HepG2 (cell line): ENCODE measurements around the gene ADIPOR2. TPM values are rescaled to one million over a fixed set of nuclear protein-coding genes. Genes with fewer than 3 reads are reported as not detected.
A peak's percentile ranks its signal among the peaks of the same experiment; 100 is the strongest.

Experiments
- ARHGAP35 ChIP-seq: sonication (generic); formaldehyde crosslinking; IDR thresholded peaks from 2 replicates; pipeline ENCODE4 v1.9.0; 2022; ENCODE audit warnings: mild to moderate bottlenecking, inconsistent platforms, moderate library complexity, missing genetic modification reagents, borderline replicate concordance
- EED ChIP-seq: sonication (generic); formaldehyde crosslinking; IDR thresholded peaks from 2 replicates; pipeline ENCODE4 v1.5.0; 2020; ENCODE audit warnings: mild to moderate bottlenecking, missing genetic modification reagents
- EP300 ChIP-seq, 3 experiments: sonication (generic) in 1 of 3; formaldehyde crosslinking in 1 of 3; IDR thresholded peaks; 2 replicates each; pipeline versions ENCODE4 v1.5.1 to v1.6.1; 2011 to 2020; ENCODE audit warnings: low read depth in 2 of 3, low read length in 2 of 3, borderline replicate concordance in 1 of 3, improper control_type of control experiment in 1 of 3, mild to moderate bottlenecking in 1 of 3, missing genetic modification reagents in 1 of 3, moderate library complexity in 1 of 3
- HMG20A ChIP-seq: IDR thresholded peaks from 2 replicates; pipeline ENCODE4 v1.6.1; 2016; ENCODE audit warnings: borderline replicate concordance
- MIER3 ChIP-seq: IDR thresholded peaks from 2 replicates; pipeline ENCODE4 v1.6.1; 2016; ENCODE audit warnings: missing compliant biosample characterization, borderline replicate concordance
- NR0B2 ChIP-seq: sonication (generic); formaldehyde crosslinking; IDR thresholded peaks from 2 replicates; pipeline ENCODE4 v1.4.0; 2020; ENCODE audit warnings: mild to moderate bottlenecking, missing genetic modification reagents
- PHB2 ChIP-seq: fragments of 450-650 bp; IDR thresholded peaks from 2 replicates; pipeline ENCODE4 v1.6.1; 2018; ENCODE audit not compliant: partially characterized antibody
- POLR2G ChIP-seq: fragments of 200-400 bp; formaldehyde crosslinking; IDR thresholded peaks from 2 replicates; pipeline ENCODE4 v1.6.1; 2018; ENCODE audit warnings: mild to moderate bottlenecking, low read depth, low read length, moderate library complexity
- REXO4 ChIP-seq: sonication (generic); formaldehyde crosslinking; IDR thresholded peaks from 2 replicates; pipeline ENCODE4 v1.8.0; 2022; ENCODE audit warnings: missing genetic modification reagents, mild to moderate bottlenecking, borderline replicate concordance
- THYN1 ChIP-seq: sonication (generic); formaldehyde crosslinking; IDR thresholded peaks from 2 replicates; pipeline ENCODE4 v1.8.1; 2023; ENCODE audit warnings: low read depth, mild to moderate bottlenecking, moderate library complexity, missing genetic modification reagents, borderline replicate concordance
- TOPORS ChIP-seq: sonication (generic); formaldehyde crosslinking; IDR thresholded peaks from 2 replicates; pipeline ENCODE4 v1.8.0; 2023; ENCODE audit warnings: mild to moderate bottlenecking, missing genetic modification reagents
- ZBTB3 ChIP-seq: sonication (generic); formaldehyde crosslinking; IDR thresholded peaks from 2 replicates; pipeline ENCODE4 v1.4.0; 2020; ENCODE audit warnings: low read depth, mild to moderate bottlenecking, moderate library complexity, missing genetic modification reagents, borderline replicate concordance
- ZFP36L2 ChIP-seq: sonication (generic); formaldehyde crosslinking; IDR thresholded peaks from 2 replicates; pipeline ENCODE4 v1.4.0; 2020; ENCODE audit warnings: missing genetic modification reagents
- ZNF230 ChIP-seq: sonication (generic); formaldehyde crosslinking; IDR thresholded peaks from 2 replicates; pipeline ENCODE4 v1.4.0; 2020; ENCODE audit warnings: mild to moderate bottlenecking, missing genetic modification reagents
- ZNF33A ChIP-seq: sonication (generic); formaldehyde crosslinking; IDR thresholded peaks from 2 replicates; pipeline ENCODE4 v1.5.1; 2020; ENCODE audit warnings: missing genetic modification reagents, mild to moderate bottlenecking, moderate library complexity, borderline replicate concordance
- ZNF562 ChIP-seq: sonication (generic); formaldehyde crosslinking; IDR thresholded peaks from 2 replicates; pipeline ENCODE4 v1.8.0; 2022; ENCODE audit warnings: missing genetic modification reagents, borderline replicate concordance
- ZNF687 ChIP-seq: sonication (generic); formaldehyde crosslinking; IDR thresholded peaks from 2 replicates; pipeline ENCODE4 v1.5.1; 2020; ENCODE audit warnings: mild to moderate bottlenecking, missing genetic modification reagents, moderate library complexity
- ZNF850 ChIP-seq: sonication (generic); formaldehyde crosslinking; conservative IDR thresholded peaks from 2 replicates; pipeline ENCODE4 v1.9.0; 2021; ENCODE audit warnings: mild to moderate bottlenecking, missing genetic modification reagents
- polyA plus RNA-seq, 8 experiments: library from polyadenylated mRNA; depleted of rRNA in 3 of 8; stranded (reverse) in 7 of 8; unstranded in 1 of 8; fragments of >200 nt; fragmentation: Illumina TruSeq in 4 of 8; extraction: Trizol in 4 of 8; gene quantifications; 2 replicates each; pipeline versions ENCODE4 v1.2.1 to v1.2.3, GENCODE V29; 2011 to 2016; ENCODE audit warnings: low read depth in 4 of 8, missing spikeins in 1 of 8, mixed read lengths in 1 of 8; ENCODE audit not compliant: insufficient read depth in 1 of 8
- total RNA-seq, 5 experiments: library from RNA; depleted of rRNA; stranded (reverse); fragments of >200 nt; fragmentation: Illumina TruSeq; extraction: Trizol; gene quantifications; 2 replicates each; pipeline ENCODE4 v1.2.3, GENCODE V29; 2016; ENCODE audit warnings: low read depth in 1 of 5
- TF ChIP-seq, protein P1 (sequence below): sonication (generic); formaldehyde crosslinking; conservative IDR thresholded peaks from 2 replicates; pipeline ENCODE4 v1.8.0; 2022; ENCODE audit warnings: mild to moderate bottlenecking, moderate library complexity, missing genetic modification reagents
- TF ChIP-seq, protein P2 (sequence below): sonication (generic); formaldehyde crosslinking; IDR thresholded peaks from 2 replicates; pipeline ENCODE4 v1.8.0; 2022; ENCODE audit warnings: low read depth, missing genetic modification reagents

Gene ADIPOR2
- total and polyA plus RNA-seq, 2 of the 13 experiments (the other 11 are each of a cell fraction or from before 2014, with no cell fraction given), result 35.2 to 52.2 TPM

GRCh38 chr12:1661553-1662335 is 29.1 kb upstream of the ADIPOR2 start (continued):
- 0 out of 2 replicates have a peak, but pooled peaks have one; percentile 37 for TF ChIP-seq ZNF230
- no peak for TF ChIP-seq ZFP36L2 (CRISPR knock-in tag)
- TF ChIP-seq ARHGAP35 (CRISPR knock-in tag), result no peak
- TF ChIP-seq EP300 (IDR thresholded peaks at IDR 0.05; ENCODE audit: low read depth in 2 of 2, low read length in 2 of 2), result peak in 1 of 2 experiments; percentile 25; a peak in 2 of 4 replicates
- no peak; the same call in 1 of the 2 replicates for TF ChIP-seq EP300 (CRISPR knock-in tag; IDR thresholded peaks at IDR 0.05; ENCODE audit: borderline replicate concordance)
- TF ChIP-seq HMG20A (CRISPR knock-in tag), result peak; percentile 37; the same call in 1 of the 2 replicates
- no peak for TF ChIP-seq ZNF850 (CRISPR knock-in tag)
- TF ChIP-seq PHB2, result no peak
- no peak for TF ChIP-seq TOPORS (CRISPR knock-in tag)
- peak; percentile 86 for TF ChIP-seq ZNF687
- no peak for TF ChIP-seq THYN1 (CRISPR knock-in tag)
- no peak for TF ChIP-seq ZNF33A (CRISPR knock-in tag)
- TF ChIP-seq, protein P1, sequence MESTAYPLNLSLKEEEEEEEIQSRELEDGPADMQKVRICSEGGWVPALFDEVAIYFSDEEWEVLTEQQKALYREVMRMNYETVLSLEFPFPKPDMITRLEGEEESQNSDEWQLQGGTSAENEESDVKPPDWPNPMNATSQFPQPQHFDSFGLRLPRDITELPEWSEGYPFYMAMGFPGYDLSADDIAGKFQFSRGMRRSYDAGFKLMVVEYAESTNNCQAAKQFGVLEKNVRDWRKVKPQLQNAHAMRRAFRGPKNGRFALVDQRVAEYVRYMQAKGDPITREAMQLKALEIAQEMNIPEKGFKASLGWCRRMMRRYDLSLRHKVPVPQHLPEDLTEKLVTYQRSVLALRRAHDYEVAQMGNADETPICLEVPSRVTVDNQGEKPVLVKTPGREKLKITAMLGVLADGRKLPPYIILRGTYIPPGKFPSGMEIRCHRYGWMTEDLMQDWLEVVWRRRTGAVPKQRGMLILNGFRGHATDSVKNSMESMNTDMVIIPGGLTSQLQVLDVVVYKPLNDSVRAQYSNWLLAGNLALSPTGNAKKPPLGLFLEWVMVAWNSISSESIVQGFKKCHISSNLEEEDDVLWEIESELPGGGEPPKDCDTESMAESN (CRISPR knock-in tag), result no peak; the same call in 1 of the 2 replicates
- peak; percentile 74 for TF ChIP-seq POLR2G
- TF ChIP-seq NR0B2, result no peak
- TF ChIP-seq ZNF562 (CRISPR knock-in tag), result no peak
- peak; percentile 45; the same call in 1 of the 2 replicates for TF ChIP-seq MIER3 (CRISPR knock-in tag)
- TF ChIP-seq ZBTB3, result no peak
- TF ChIP-seq EED (CRISPR knock-in tag), result no peak
- TF ChIP-seq, protein P2, sequence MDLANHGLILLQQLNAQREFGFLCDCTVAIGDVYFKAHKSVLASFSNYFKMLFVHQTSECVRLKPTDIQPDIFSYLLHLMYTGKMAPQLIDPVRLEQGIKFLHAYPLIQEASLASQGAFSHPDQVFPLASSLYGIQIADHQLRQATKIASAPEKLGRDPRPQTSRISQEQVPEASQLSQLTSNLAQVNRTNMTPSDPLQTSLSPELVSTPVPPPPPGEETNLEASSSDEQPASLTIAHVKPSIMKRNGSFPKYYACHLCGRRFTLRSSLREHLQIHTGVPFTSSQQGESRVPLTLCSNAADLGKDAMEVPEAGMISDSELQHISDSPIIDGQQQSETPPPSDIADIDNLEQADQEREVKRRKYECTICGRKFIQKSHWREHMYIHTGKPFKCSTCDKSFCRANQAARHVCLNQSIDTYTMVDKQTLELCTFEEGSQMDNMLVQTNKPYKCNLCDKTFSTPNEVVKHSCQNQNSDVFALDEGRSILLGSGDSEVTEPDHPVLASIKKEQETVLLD (CRISPR knock-in tag), result no peak
- no peak for TF ChIP-seq REXO4 (CRISPR knock-in tag)
